ENCODE data around the gene KATNB1. TPM values are rescaled to one million over a fixed set of nuclear protein-coding genes. Genes with fewer than 3 reads are reported as not detected.

Gene KATNB1
- total RNA-seq, 6 experiments from 2014 or later, result 5.6 to 17.5 (median 8.5) TPM

DNA sequence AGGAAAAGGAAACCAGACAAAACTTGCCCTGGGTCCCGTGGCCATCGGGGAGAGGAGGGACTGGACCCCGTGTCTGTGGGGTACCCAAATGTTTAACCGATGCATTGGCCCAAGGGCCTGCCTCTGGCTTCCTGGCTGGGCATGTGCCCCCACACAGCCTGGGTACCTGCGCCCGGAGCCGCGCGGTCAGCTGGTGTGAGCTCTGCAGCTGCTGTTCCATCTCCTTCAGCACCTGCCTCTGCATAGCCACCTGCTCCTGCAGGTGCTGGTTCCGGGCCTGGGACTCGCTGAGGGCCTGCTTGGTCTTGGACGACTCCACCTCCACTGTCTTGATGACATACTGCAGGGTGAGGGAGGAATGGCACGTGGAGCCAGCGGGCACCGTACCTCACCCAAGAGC lies 34.8 kb downstream of the KATNB1 start:
- DNase-seq, result no peak

DNA sequence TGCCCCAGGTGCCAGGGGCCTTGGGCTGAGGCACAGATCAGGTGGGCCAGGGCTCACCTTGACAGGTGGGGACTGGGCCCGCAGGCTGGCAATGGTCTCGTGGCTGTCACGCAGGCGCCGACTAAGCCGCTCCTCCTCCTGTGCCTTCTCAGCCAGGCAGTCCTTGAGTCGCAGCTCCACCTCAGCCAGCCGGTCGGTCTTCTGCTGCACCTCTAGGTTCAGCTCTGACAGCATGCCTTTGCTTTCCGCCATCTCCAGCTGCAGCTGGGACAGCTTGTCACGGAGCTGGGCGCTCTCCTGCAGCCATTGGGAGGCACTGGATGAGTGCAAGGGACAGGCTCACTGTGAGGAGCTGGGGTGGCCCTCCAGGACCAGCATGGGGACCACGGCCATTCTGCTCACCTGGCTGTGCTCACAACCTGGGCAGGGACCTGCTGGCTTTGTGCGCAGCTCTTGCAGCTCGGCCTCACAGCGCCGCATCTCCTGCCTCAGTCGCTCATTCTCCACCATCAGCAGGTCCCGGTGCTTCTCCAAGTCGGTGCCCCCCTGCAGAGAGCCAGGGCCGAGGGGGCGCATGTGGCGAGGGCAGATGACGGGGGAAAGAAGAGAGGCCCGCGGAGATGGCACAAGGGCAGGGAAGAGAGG lies 35.7 kb downstream of the KATNB1 start:
- H3K27ac ChIP-seq, result no peak overlapping the region
- ATAC-seq (no peak), DNase-seq (no peak)
- intact Hi-C loops (cut with DNase I), result no loop called here
- TF ChIP-seq POLR2A (IDR thresholded peaks at IDR 0.05), result no peak
- H3K9me3 ChIP-seq, result no peaks in the 10 kb centered on the region
- peaks cover 0 to 57% (median 35%) of the 10 kb centered on the region in 4 donors for H3K36me3 ChIP-seq
- WGBS (ENCODE audit: insufficient coverage, low coverage, low lambda C conversion rate, missing lambda C conversion rate), result 92% methylated on average over 13 of the region's 26 CpGs
- H3K4me1 ChIP-seq, result no peaks in the 10 kb centered on the region
- H3K27me3 ChIP-seq, result no peaks in the 10 kb centered on the region
- no peak overlapping the region for H3K4me3 ChIP-seq

More for the DNA sequence above, 34.8 kb downstream of the KATNB1 start:
- no peaks in the 10 kb centered on the region for H3K9me3 ChIP-seq
- H3K4me3 ChIP-seq, result no peak overlapping the region
- peaks cover 0 to 56% (median 32%) of the 10 kb centered on the region in 4 donors for H3K36me3 ChIP-seq
- TF ChIP-seq, protein P1, sequence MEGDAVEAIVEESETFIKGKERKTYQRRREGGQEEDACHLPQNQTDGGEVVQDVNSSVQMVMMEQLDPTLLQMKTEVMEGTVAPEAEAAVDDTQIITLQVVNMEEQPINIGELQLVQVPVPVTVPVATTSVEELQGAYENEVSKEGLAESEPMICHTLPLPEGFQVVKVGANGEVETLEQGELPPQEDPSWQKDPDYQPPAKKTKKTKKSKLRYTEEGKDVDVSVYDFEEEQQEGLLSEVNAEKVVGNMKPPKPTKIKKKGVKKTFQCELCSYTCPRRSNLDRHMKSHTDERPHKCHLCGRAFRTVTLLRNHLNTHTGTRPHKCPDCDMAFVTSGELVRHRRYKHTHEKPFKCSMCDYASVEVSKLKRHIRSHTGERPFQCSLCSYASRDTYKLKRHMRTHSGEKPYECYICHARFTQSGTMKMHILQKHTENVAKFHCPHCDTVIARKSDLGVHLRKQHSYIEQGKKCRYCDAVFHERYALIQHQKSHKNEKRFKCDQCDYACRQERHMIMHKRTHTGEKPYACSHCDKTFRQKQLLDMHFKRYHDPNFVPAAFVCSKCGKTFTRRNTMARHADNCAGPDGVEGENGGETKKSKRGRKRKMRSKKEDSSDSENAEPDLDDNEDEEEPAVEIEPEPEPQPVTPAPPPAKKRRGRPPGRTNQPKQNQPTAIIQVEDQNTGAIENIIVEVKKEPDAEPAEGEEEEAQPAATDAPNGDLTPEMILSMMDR (IDR thresholded peaks at IDR 0.05), result no peak
- no peak for TF ChIP-seq POLR2A (IDR thresholded peaks at IDR 0.05)
- H3K4me1 ChIP-seq, result no peaks in the 10 kb centered on the region
- no peak overlapping the region for H3K27ac ChIP-seq
- no peak for ATAC-seq
- H3K27me3 ChIP-seq, result no peaks in the 10 kb centered on the region
- intact Hi-C loops (cut with DNase I), result no loop called here
- WGBS (ENCODE audit: insufficient coverage, low coverage, low lambda C conversion rate, missing lambda C conversion rate), result no CpG with 5 or more reads among the region's 15 CpGs

DNA sequence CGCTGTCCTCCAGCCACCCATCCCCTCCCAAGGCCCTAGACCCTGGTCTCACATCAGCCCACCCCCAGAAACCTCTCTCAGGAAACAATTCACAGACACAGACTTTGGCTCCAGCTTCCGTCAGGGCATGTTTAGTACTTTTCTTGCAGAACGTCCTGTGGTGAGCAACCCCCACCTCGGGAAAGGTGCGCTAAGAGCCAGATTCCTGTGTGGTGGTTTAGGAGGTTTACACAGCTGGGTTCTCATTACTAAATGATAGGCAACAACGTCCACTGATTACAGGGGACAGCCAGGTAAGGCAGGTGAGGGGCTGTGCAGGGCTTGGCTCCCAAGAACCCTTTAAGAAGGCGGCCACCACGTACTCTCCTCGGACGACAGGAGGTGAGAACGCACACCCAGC lies 37.4 kb downstream of the KATNB1 start:
- intact Hi-C loops (cut with DNase I), result no loop called here
- WGBS (ENCODE audit: insufficient coverage, low coverage, low lambda C conversion rate, missing lambda C conversion rate), result 72% methylated on average over 7 of the region's 11 CpGs
- peaks cover 0 to 49% (median 29%) of the 10 kb centered on the region in 4 donors for H3K36me3 ChIP-seq
- no peak overlapping the region for H3K4me3 ChIP-seq
- TF ChIP-seq, protein P1 (IDR thresholded peaks at IDR 0.05), result no peak
- no peak for TF ChIP-seq POLR2A (IDR thresholded peaks at IDR 0.05)
- no peak overlapping the region for H3K27ac ChIP-seq
- H3K27me3 ChIP-seq, result no peaks in the 10 kb centered on the region
- H3K9me3 ChIP-seq, result no peaks in the 10 kb centered on the region
- DNase-seq (no peak), ATAC-seq (no peak)
- no peaks in the 10 kb centered on the region for H3K4me1 ChIP-seq

DNA sequence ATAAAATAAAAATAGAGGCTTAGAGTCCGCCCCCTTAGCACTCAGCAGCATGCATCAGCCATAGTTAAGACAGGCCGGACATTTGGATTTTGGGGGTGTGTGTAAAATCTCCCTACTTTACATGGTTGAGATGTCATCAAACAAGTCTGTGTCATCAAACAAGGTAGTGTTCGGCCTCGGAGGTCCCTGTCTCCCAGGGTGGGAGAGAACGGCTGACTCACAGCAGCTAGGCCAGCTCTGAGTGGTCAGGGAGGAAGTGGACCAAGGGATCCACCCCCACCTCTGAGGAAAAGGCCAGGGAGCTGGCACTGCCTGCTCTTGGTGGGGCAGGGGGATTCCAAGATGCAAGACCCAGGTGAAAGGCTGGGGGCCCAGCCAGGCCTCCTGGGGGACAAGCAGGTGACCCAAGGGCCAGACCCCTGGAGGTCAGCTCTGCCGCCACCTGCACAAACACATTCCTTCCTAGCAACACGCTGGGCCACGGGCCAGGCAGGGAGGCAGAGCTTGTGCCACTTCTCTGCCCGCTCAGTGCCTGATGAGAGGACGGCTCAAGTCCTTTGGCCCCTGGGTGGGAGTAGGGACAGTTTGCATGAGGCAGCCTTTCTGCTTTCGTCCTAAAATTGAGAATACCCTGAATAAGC lies 38.2 kb downstream of the KATNB1 start:
- H3K4me1 ChIP-seq, result no peaks in the 10 kb centered on the region
- 91% methylated on average over 5 of the region's 11 CpGs for WGBS (ENCODE audit: insufficient coverage, low coverage, low lambda C conversion rate, missing lambda C conversion rate)
- H3K27me3 ChIP-seq, result no peaks in the 10 kb centered on the region
- DNase-seq, result peak in 1 of 3 donors; percentile 26
- peaks cover 0 to 47% (median 26%) of the 10 kb centered on the region in 4 donors for H3K36me3 ChIP-seq
- intact Hi-C loops (cut with DNase I), result no loop called here
- TF ChIP-seq, protein P1 (IDR thresholded peaks at IDR 0.05), result no peak
- TF ChIP-seq POLR2A (IDR thresholded peaks at IDR 0.05), result no peak
- no peak overlapping the region for H3K27ac ChIP-seq
- H3K4me3 ChIP-seq, result no peak overlapping the region
- no peaks in the 10 kb centered on the region for H3K9me3 ChIP-seq
- peak in 2 of 4 donors; percentile 6 to 12 for ATAC-seq

DNA sequence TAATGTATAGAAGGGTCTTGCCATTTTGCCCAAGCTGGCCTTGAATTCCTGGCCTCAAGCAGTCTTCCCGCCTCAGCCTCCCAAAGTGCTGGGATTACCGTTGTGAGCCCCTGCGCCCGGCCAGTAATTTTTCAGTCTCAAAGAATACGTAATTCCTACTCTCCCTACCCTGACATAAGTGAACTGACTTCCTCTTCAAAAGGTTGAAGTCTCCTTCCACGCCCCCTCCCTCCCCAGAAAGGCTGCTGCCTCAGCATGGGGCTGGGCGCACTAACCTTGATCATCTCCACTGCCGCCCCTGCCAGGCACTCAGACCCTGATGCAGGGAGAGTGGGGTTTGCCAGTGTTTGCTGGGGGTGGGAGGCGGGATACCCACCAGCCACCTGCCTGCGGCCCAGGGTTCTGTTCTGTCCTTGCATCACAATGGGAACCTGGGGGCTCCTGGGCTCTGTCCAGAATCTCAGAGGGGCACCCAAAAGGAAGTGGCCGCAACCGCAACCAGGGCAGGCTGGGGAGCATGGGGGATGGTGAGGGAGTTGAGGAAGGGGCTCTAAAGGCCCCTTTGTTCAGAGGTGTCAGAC lies 39.2 kb downstream of the KATNB1 start:
- 87% methylated on average over 7 of the region's 12 CpGs for WGBS (ENCODE audit: insufficient coverage, low coverage, low lambda C conversion rate, missing lambda C conversion rate)
- no peak for DNase-seq

More for the DNA sequence above, 39.2 kb downstream of the KATNB1 start:
- no peaks in the 10 kb centered on the region for H3K9me3 ChIP-seq
- H3K27me3 ChIP-seq, result no peaks in the 10 kb centered on the region
- H3K4me3 ChIP-seq, result no peak overlapping the region
- TF ChIP-seq, protein P1 (IDR thresholded peaks at IDR 0.05), result no peak
- TF ChIP-seq POLR2A (IDR thresholded peaks at IDR 0.05), result no peak
- ATAC-seq, result no peak
- H3K4me1 ChIP-seq, result no peaks in the 10 kb centered on the region
- intact Hi-C loops (cut with DNase I), result no loop called here
- no peak overlapping the region for H3K27ac ChIP-seq
- peaks cover 0 to 37% (median 22%) of the 10 kb centered on the region in 4 donors for H3K36me3 ChIP-seq

Measured in right lobe of liver (tissue), 6 donors.